GM04504 (cell line): ENCODE data around the gene SIGLEC6.
A peak's percentile ranks its signal among the peaks of the same experiment; 100 is the strongest.

ENCODE experiments used
- DNase-seq: peaks from one replicate; pipeline ENCODE4 v3.0.0-alpha.2; 2012; ENCODE audit warnings: low read depth

The SIGLEC6 gene

DNA sequence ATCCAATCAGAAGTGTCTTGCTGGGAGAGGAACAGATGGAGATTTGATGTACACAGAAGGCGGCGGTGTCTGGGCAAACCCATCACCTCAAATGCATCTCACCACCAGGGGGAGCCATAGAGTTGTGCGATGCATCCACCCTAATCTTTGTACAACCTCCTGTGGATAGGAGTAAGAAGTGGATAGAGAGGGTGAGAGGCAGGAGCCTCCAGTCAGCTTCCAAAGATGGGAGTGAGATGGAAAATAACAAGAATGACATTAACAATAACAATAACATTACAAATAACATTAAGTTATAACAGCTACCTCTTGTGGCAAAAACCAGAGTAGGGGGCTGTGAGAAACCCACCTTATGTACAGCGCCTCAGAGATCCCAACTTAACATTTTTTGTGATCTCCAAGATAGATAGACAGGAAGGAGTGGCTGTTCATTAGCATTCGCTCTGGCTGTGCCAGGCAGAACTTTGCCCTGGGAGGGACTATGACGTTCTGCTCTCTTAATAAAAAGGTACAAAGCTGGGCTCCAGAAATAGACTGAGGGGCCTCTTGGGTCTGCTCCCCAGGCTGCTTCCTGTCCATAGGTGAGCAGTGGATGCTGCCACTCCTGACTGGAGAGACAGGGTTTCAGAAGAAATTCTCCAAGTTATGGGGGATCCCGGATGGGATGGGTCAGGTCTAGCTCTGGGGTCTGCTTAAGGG is 58.3 kb downstream of the SIGLEC6 start:
- peak; percentile 44 for DNase-seq

DNA sequence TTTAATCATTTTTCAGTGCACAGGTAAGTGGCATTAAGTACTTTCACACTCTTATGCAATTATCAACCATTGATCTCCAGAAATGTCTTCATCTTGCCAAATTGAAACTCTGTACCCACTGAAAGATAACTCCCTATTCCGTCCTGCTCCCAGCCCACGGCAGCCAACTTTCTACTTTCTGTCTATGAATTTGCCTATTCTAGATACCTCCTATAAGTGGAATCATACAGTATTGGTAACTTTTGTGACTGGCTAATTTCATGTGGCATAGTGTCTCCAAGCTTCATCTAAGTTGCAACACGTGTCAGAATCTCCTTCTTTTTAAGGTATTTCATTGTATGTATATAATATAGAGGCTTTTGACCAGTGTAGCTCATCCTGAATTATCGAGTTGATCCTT is 58.9 kb downstream of the SIGLEC6 start:
- DNase-seq = no peak

DNA sequence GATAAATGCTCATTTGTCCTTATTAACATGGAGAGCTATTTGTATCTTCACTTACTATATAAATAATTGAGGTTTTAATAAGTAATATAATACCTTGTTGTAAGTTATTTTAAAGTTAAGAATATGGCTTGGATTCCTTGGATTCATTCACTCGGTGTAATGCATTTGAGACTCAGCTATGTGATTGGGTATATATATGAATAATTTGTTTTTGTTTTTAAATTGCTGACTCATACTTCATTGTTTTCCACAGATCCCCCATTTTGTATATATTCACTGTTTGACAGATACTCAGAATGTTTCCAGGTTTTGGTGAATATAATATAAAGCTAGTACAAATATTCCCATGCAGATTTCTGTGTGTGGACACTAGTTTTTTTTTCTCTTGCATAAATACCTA is 59.9 kb downstream of the SIGLEC6 start:
- DNase-seq = no peak

DNA sequence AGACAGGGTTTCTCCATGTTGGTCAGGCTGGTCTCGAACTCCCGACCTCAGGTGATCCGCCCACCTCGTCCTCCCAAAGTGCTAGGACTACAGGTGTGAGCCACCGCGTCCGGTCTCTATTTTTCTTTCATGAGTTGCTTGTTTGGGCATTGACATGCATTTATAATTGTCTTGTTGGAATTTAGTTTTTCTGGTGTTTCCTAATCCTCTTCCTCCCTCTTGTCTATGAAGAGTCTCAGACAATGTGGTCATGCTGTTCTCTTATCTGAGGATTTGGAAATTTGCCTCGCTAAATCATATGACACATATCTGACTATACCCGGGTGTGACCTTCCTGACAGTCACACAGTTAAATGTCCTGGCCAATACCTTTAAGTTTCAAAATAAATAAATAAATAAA is 60.5 kb downstream of the SIGLEC6 start:
- DNase-seq = no peak

DNA sequence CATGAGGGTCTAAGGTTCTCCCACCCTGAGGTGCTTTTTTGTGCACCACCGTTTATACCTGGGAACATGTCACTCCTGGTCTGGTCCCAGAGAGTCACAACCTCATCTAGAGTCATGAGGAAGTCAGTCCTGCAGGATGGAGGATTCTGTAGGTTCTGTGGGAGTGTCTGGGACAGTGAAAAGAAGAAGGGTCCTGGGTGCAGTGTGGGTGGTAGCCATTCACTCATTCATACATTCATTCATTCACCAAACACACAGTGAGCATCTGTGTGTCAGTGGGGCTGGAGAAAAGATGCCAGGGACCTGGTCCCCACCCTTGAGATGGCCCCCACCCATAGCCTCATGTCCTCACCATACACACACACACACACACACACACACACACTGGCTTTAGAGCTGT is 61.8 kb downstream of the SIGLEC6 start:
- no peak for DNase-seq

DNA sequence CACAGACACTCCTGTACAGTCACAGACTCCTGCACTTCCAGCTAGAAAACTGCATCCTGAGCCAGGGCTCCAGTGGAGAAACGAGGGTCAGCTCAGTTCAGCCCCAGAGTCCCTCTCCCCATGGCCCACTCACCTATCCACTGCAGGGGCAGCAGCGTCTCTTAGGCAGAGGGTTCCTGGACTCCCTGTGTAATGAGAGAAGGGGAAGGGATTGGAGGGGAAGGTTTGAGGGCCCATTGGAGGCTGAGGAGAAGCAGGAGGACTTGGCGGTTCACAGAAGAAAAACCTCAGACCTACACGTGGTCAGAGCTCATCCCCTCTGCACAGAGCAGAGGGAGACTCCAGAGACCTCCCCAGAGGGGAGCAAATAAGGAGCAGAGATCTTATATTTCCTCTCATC is 62.3 kb downstream of the SIGLEC6 start:
- no peak for DNase-seq

DNA sequence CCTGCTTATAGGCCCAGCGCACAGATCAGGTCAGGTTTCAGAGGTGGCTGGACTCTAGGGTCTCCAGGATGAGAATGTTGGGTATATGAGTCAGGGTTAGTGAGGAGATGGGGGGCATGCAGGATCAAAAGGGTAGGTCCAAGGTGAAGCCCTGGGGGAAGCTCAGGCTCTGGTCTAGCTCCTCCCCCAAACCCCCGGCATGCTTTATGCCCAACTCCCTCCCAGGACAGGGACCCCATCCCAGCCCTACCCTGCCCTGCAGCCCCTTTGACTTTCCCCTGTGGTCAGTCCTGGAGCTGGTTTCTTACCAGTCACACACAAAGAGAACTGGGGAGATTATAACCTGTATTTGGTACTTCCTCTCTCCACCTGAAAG is 62.9 kb downstream of the SIGLEC6 start:
- no peak for DNase-seq

DNA sequence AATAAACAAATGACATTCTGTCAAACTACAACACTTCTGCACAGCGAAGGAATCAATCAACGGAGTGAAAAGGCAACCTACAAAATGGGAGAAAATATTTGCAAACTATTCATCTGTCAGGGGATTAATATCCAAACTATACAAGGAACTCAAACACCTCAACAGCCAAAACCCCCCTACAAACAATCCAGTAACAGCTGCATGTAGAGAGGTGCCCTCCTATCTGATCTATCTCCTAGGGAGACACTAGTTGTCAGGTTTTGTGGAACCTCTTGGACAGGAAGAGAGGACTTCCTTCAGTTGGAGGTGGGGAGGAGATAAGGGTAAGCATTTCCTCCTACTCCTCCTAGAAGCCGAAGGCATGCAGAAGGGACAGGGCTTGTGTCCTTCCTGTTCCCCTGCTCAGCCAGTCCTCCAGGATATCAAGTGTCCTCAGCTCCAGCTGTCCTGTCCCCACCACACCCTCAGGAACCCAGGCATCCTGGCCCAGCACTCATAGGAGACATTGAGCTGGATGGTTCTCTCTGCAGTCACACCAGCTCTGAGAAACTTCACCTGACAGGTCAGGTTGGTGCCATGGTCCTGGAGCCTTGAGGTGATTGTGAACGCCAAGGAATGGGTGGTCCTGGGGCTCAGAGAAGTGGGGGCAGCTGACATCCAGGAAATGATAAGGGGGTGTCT is 63.5 kb downstream of the SIGLEC6 start:
- no peak for DNase-seq
